Measurements from ENCODE around the gene DRD2. TPM values are rescaled to one million over a fixed set of nuclear protein-coding genes. Genes with fewer than 3 reads are reported as not detected.

The DRD2 gene
- total RNA-seq, 1 donor from 2014 or later: not detected

DNA sequence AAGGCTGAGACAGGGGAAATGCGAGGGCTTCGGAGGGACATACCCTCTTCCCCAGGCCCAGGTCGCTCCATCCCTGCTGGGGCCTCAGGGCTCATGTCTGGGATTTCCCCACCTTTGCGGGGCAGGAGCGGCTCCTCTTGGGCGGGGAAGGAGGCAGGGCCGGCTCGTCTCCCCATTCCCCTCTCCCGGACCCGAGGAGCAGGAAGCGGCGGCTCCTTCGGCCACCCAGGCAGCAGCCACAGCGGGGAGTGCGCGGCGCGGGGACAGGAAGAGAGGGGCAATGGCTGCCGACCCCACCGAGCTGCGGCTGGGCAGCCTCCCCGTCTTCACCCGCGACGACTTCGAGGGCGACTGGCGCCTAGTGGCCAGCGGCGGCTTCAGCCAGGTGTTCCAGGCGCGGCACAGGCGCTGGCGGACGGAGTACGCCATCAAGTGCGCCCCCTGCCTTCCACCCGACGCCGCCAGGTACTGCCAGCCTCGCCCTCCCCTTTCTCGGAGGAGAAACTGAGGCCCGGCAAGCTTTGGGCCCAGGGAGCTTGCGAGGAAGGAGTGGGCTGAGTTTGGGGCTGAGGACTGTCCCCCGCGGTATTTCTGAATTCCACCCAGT, 87.5 kb downstream of the DRD2 start, which contains the start of gene ANKK1:
Gene ANKK1, plus strand, starts transcription at position 175 of the 607 bp plus-strand sequence. Its CDS starts 106 bp downstream, at position 281.
- H3K36me3 Mint-ChIP-seq (ENCODE audit: low read depth): no peaks in the 10 kb centered on the region
- no peak for DNase-seq
- H3K27me3 Mint-ChIP-seq: peaks cover 6% of the 10 kb centered on the region
- H3K9me3 Mint-ChIP-seq: no peaks in the 10 kb centered on the region
- CTCF ChIA-PET: no interaction called here
- POLR2A ChIA-PET: no interaction called here
- H3K4me3 Mint-ChIP-seq: no peak within 1 kb of the TSS
- intact Hi-C loops (cut with micrococcal nuclease): no loop called here
- ATAC-seq (ENCODE audit: low read depth): no peak
- no peaks in the 10 kb centered on the region for H3K4me1 Mint-ChIP-seq
- no peak within 1 kb of the TSS for H3K27ac Mint-ChIP-seq
- TF ChIP-seq, protein P1, sequence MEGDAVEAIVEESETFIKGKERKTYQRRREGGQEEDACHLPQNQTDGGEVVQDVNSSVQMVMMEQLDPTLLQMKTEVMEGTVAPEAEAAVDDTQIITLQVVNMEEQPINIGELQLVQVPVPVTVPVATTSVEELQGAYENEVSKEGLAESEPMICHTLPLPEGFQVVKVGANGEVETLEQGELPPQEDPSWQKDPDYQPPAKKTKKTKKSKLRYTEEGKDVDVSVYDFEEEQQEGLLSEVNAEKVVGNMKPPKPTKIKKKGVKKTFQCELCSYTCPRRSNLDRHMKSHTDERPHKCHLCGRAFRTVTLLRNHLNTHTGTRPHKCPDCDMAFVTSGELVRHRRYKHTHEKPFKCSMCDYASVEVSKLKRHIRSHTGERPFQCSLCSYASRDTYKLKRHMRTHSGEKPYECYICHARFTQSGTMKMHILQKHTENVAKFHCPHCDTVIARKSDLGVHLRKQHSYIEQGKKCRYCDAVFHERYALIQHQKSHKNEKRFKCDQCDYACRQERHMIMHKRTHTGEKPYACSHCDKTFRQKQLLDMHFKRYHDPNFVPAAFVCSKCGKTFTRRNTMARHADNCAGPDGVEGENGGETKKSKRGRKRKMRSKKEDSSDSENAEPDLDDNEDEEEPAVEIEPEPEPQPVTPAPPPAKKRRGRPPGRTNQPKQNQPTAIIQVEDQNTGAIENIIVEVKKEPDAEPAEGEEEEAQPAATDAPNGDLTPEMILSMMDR (IDR thresholded peaks at IDR 0.05): no peak

DNA sequence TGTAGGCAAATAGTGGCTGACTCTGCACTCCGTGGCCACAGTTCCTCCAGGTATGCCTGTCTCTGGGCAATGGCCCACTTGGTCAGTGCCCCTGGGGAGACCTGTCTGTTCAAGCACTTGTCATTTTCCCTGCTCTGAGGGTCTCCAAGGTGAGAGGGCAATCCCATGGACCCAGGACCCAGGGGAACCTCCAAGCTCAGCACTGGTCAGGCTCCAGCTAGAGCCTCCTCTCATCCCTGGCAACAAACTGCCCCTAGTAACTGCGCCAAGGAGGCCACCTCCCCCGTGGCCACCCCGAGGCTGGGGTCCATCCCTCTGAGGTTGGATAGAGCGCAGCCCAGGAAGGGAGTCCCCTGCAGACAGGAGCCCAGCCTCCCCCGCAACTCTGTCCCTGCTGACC, 88.3 kb downstream of the DRD2 start:
- POLR2A ChIA-PET: no interaction called here
- TF ChIP-seq, protein P1 (IDR thresholded peaks at IDR 0.05): no peak

DNA sequence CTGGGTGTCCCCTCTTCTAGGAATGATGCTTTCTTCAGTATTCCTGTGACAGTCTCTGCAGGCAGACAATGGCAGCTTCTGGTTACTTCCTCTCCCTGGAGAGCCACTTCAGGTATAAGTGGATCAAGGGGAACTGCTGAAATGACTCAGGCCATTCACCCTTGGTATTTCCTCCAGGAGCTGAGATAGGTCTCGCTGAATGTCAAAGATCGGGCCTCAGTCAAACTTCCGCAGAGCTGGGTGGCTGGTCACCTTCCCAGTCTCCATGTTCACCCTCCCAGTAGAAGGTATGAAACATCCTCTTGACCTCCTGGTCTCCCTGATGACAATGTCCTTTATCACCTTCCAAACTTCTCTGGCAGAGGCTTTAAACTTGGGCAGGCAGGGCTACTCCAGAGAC, 89.4 kb downstream of the DRD2 start:
- H3K27ac Mint-ChIP-seq: no peak overlapping the region
- POLR2A ChIA-PET: no interaction called here
- H3K4me1 Mint-ChIP-seq: no peaks in the 10 kb centered on the region
- H3K9me3 Mint-ChIP-seq: no peaks in the 10 kb centered on the region
- intact Hi-C loops (cut with micrococcal nuclease): no loop called here
- no peak for ATAC-seq (ENCODE audit: low read depth)
- no peaks in the 10 kb centered on the region for H3K36me3 Mint-ChIP-seq (ENCODE audit: low read depth)
- TF ChIP-seq, protein P1 (IDR thresholded peaks at IDR 0.05): no peak
- H3K4me3 Mint-ChIP-seq: no peak overlapping the region
- CTCF ChIA-PET: no interaction called here
- peaks cover 4% of the 10 kb centered on the region for H3K27me3 Mint-ChIP-seq
- DNase-seq: no peak

More for the DNA sequence above, 88.3 kb downstream of the DRD2 start:
- no peaks in the 10 kb centered on the region for H3K36me3 Mint-ChIP-seq (ENCODE audit: low read depth)
- CTCF ChIA-PET: no interaction called here
- H3K9me3 Mint-ChIP-seq: no peaks in the 10 kb centered on the region
- DNase-seq: no peak
- H3K27me3 Mint-ChIP-seq: peaks cover 4% of the 10 kb centered on the region
- H3K4me3 Mint-ChIP-seq: no peak overlapping the region
- no peak overlapping the region for H3K27ac Mint-ChIP-seq
- no peak for ATAC-seq (ENCODE audit: low read depth)
- no peaks in the 10 kb centered on the region for H3K4me1 Mint-ChIP-seq
- intact Hi-C loops (cut with micrococcal nuclease): no loop called here

DNA sequence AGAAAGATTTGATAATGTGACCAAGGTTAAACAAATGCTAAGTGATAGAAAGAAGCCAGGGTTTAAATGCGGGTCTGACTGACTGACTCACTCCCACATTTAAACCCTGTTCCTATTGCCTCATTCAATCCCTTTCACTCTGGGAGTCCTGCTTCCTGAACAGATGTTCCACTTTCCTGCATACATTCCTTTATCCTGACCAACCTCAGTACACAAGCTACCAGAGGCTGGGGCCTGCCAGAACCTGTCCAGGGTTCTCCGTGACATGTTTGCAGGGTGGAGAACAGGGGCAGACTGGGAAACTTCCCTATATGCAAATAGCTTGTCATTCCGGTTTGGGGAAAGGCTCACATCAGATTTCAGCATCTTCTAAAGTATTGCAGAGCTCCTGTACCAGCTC, 90.6 kb downstream of the DRD2 start:
- ATAC-seq (ENCODE audit: low read depth) (no peak), DNase-seq (no peak)
- intact Hi-C loops (cut with micrococcal nuclease): no loop called here
- Mint-ChIP-seq H3K4me3 (no peak overlapping the region), H3K36me3 (ENCODE audit: low read depth) (peaks cover 6% of the 10 kb centered on the region), H3K9me3 (no peaks in the 10 kb centered on the region), H3K27me3 (peaks cover 4% of the 10 kb centered on the region), H3K4me1 (no peaks in the 10 kb centered on the region), H3K27ac (no peak overlapping the region)
- CTCF ChIA-PET: no interaction called here
- TF ChIP-seq, protein P1 (IDR thresholded peaks at IDR 0.05): no peak
- POLR2A ChIA-PET: no interaction called here

DNA sequence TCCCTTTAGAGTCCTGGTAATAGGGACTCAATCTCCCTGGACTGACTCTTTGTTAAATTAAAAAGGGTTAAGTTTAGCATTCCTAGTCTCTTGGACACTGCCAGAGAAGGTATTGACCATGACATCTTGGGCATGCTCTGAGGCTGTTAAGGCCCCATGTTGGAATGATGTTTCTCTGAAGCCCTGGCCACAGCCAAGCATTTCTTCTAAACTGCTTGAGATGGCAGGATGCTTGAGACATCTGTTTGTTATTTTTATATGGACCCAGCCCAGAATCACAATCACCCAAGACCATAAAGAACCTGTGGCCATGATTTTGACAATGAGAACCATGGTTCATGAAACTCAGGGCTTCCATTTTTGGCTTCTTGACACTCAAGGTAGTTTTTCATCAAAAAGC, 93.1 kb downstream of the DRD2 start:
- Mint-ChIP-seq H3K27ac (no peak overlapping the region), H3K27me3 (peaks cover 3% of the 10 kb centered on the region), H3K9me3 (peaks cover 2% of the 10 kb centered on the region), H3K36me3 (ENCODE audit: low read depth) (peaks cover 9% of the 10 kb centered on the region), H3K4me1 (peaks cover 5% of the 10 kb centered on the region), H3K4me3 (no peak overlapping the region)
- DNase-seq (no peak), ATAC-seq (ENCODE audit: low read depth) (no peak)
- CTCF ChIA-PET: no interaction called here
- TF ChIP-seq, protein P1 (IDR thresholded peaks at IDR 0.05): no peak
- intact Hi-C loops (cut with micrococcal nuclease): no loop called here
- POLR2A ChIA-PET: no interaction called here

Data from activated B cell treated with CpG ODN at 0.5 μM for 24 hours (primary cell).